Astrocyte (in vitro differentiated cells and primary cell): ENCODE results near the gene YWHAB. TPM values are rescaled to one million over a fixed set of nuclear protein-coding genes. Genes with fewer than 3 reads are reported as not detected.

Experiments used
- DNase-seq: peaks from one replicate; pipeline ENCODE4 v3.0.0-alpha.2; 2010; ENCODE audit warnings: low read depth
- FAIRE-seq: peaks from 2 replicates; lab custom pipeline; 2011; peaks lifted over from hg19 to GRCh38; lab: Jason Lieb, UNC
- H2AFZ ChIP-seq: 2 replicates; pipeline ENCODE4 v1.6.0; 2012; ENCODE audit warnings: low read depth, low read length, inconsistent platforms
- H3K27ac ChIP-seq: 2 replicates; pipeline ENCODE4 v1.5.1; 2011; ENCODE audit warnings: low read depth, low read length, inconsistent platforms
- H3K27me3 ChIP-seq: 2 replicates; pipeline ENCODE4 v1.6.0; 2011; ENCODE audit warnings: low read length, inconsistent platforms; ENCODE audit not compliant: insufficient read depth
- H3K36me3 ChIP-seq: 2 replicates; pipeline ENCODE4 v1.5.1; 2011; ENCODE audit warnings: low read length, inconsistent platforms; ENCODE audit not compliant: insufficient read depth
- H3K4me1 ChIP-seq: 2 replicates; pipeline ENCODE4 v1.5.1; 2011; ENCODE audit warnings: low read length, inconsistent platforms; ENCODE audit not compliant: insufficient read depth
- H3K4me2 ChIP-seq: 2 replicates; pipeline ENCODE4 v1.6.0; 2012; ENCODE audit warnings: low read length, inconsistent platforms
- H3K4me3 ChIP-seq: 2 replicates; pipeline ENCODE4 v1.5.1; 2011; ENCODE audit warnings: low read depth, mild to moderate bottlenecking, low read length, inconsistent platforms; ENCODE audit not compliant: insufficient read depth
- H3K79me2 ChIP-seq: 2 replicates; pipeline ENCODE4 v1.6.0; 2012; ENCODE audit warnings: mild to moderate bottlenecking, low read length, inconsistent platforms; ENCODE audit not compliant: insufficient read depth
- H3K9ac ChIP-seq: 2 replicates; pipeline ENCODE4 v1.6.0; 2012; ENCODE audit warnings: mild to moderate bottlenecking, low read length, inconsistent platforms
- H3K9me3 ChIP-seq: 2 replicates; pipeline ENCODE4 v1.5.1; 2012; ENCODE audit warnings: low read depth, mild to moderate bottlenecking, low read length, inconsistent platforms; ENCODE audit not compliant: insufficient read depth
- H4K20me1 ChIP-seq: 2 replicates; pipeline ENCODE4 v1.6.0; 2012; ENCODE audit warnings: low read length, inconsistent platforms; ENCODE audit not compliant: insufficient read depth
- H3K27ac Mint-ChIP-seq: one replicate; pipeline ENCODE4 v1.8.0; 2021; ENCODE audit warnings: mild to moderate bottlenecking, mixed read lengths; ENCODE audit not compliant: unreplicated experiment
- H3K27me3 Mint-ChIP-seq: one replicate; pipeline ENCODE4 v1.8.0; 2021; ENCODE audit warnings: low read depth, mixed read lengths; ENCODE audit not compliant: unreplicated experiment
- H3K36me3 Mint-ChIP-seq: one replicate; pipeline ENCODE4 v1.8.0; 2021; ENCODE audit warnings: low read depth, mixed read lengths; ENCODE audit not compliant: unreplicated experiment
- H3K4me1 Mint-ChIP-seq: one replicate; pipeline ENCODE4 v1.8.0; 2021; ENCODE audit warnings: low read depth, mixed read lengths; ENCODE audit not compliant: unreplicated experiment
- H3K4me3 Mint-ChIP-seq: one replicate; pipeline ENCODE4 v1.8.0; 2021; ENCODE audit warnings: mild to moderate bottlenecking, moderate library complexity, mixed read lengths; ENCODE audit not compliant: unreplicated experiment
- H3K9me3 Mint-ChIP-seq: one replicate; pipeline ENCODE4 v1.8.0; 2021; ENCODE audit warnings: mild to moderate bottlenecking, mixed read lengths; ENCODE audit not compliant: unreplicated experiment
- EZH2 ChIP-seq: IDR thresholded peaks from 2 replicates; pipeline ENCODE4 v1.6.1; 2012; ENCODE audit warnings: mild to moderate bottlenecking, low read length, inconsistent platforms; ENCODE audit not compliant: insufficient read depth
- total RNA-seq: library from RNA; stranded (reverse); gene quantifications from 2 replicates; pipeline ENCODE4 v1.2.1, GENCODE V29; 2021
- TF ChIP-seq, protein P1 (sequence below): IDR thresholded peaks from 2 replicates; pipeline ENCODE4 v1.5.1; 2011; ENCODE audit warnings: low read depth, mild to moderate bottlenecking, inconsistent platforms, low read length, moderate library complexity; ENCODE audit not compliant: insufficient read depth

The YWHAB gene
- total RNA-seq, 1 donor from 2014 or later: 236 TPM

DNA sequence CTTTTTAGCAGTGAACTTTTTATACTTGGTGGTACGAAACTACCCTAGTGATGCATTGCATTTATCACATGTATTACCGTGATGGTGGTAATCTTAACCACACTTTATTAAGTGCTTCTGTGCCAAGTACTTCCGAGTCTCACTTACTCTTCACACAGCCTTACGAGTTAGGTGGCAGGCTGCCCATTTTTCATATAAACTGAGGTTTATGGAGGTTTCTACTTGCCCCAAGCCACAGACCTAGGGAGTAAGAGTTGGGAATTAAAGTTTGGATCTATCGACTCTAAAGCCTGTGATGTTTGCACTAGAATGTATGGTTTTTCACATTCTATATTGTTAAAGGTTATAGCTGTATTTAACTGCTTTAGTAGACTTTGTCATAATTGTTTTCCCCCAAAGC lies 18.9 kb downstream of the YWHAB start:
- Histone ChIP-seq H3K27me3 (no peaks in the 10 kb centered on the region), H3K4me1 (peaks cover 10% of the 10 kb centered on the region), H3K9ac (no peak overlapping the region), H3K36me3 (peaks cover 55% of the 10 kb centered on the region), H3K4me2 (no peak overlapping the region), H3K4me3 (no peak overlapping the region), H3K27ac (no peak overlapping the region), H4K20me1 (peaks cover 85% of the 10 kb centered on the region), H2AFZ (no peak overlapping the region), H3K79me2 (peaks cover 50% of the 10 kb centered on the region), H3K9me3 (no peaks in the 10 kb centered on the region)
- no peak overlapping the region for H3K27ac Mint-ChIP-seq
- H3K4me3 Mint-ChIP-seq: no peak overlapping the region
- no peaks in the 10 kb centered on the region for H3K27me3 Mint-ChIP-seq
- peaks cover 17% of the 10 kb centered on the region for H3K4me1 Mint-ChIP-seq
- peaks cover 6% of the 10 kb centered on the region for H3K36me3 Mint-ChIP-seq
- TF ChIP-seq, protein P1, sequence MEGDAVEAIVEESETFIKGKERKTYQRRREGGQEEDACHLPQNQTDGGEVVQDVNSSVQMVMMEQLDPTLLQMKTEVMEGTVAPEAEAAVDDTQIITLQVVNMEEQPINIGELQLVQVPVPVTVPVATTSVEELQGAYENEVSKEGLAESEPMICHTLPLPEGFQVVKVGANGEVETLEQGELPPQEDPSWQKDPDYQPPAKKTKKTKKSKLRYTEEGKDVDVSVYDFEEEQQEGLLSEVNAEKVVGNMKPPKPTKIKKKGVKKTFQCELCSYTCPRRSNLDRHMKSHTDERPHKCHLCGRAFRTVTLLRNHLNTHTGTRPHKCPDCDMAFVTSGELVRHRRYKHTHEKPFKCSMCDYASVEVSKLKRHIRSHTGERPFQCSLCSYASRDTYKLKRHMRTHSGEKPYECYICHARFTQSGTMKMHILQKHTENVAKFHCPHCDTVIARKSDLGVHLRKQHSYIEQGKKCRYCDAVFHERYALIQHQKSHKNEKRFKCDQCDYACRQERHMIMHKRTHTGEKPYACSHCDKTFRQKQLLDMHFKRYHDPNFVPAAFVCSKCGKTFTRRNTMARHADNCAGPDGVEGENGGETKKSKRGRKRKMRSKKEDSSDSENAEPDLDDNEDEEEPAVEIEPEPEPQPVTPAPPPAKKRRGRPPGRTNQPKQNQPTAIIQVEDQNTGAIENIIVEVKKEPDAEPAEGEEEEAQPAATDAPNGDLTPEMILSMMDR: no peak
- TF ChIP-seq EZH2: no peak
- H3K9me3 Mint-ChIP-seq: no peaks in the 10 kb centered on the region
- DNase-seq (no peak), FAIRE-seq (no peak)

DNA sequence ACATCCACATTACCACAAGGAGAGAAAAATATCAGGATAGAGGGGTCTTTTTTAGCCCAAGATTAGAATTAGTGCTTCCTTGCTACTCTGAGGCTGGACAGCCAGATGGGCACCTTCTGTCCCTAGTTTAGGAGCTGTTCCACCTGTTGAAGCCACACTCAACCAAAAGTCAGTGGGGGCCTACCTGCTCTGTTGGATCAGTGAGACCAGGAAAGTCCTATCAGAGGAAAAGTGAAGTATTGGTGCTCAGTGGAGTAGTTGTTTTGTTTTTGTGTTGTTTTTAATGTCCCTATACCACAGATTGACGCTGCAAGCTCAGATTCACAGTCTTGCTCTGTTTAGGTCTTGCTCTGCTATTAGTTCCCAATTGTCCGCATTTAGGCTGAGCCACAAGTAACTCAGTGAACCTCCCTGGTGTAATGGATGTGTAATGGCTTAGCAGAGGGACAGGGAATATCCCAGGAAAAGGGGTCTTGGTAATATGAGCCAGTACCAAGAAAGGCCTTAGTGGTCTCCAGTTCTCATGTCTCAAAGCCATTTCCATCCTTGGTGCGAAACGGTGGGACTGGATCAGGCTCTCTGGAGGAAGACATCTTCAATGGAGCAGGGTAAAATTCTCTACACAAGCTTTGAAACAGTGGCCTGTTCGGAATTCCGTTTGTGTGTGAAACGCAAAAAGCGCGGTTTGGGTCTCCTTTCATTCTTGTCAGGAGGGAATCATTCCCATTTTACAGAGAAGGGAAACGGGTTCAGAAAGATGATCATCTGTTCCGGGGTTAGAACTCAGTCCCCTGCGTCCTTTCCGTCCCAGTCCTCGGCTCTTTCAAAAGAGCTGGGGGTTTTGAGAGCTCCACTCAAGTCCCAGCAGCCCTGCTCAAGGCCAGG lies 23.7 kb downstream of the YWHAB start:
- Mint-ChIP-seq H3K4me3 (peak overlapping the region; percentile 73), H3K27ac (no peak overlapping the region), H3K36me3 (peaks cover 9% of the 10 kb centered on the region), H3K4me1 (peaks cover 6% of the 10 kb centered on the region), H3K9me3 (no peaks in the 10 kb centered on the region), H3K27me3 (no peaks in the 10 kb centered on the region)
- Histone ChIP-seq H4K20me1 (peaks cover 44% of the 10 kb centered on the region), H3K4me2 (peak overlapping the region; percentile 95), H3K36me3 (peaks cover 43% of the 10 kb centered on the region), H3K4me3 (peak overlapping the region; percentile 67), H2AFZ (no peak overlapping the region), H3K27me3 (no peaks in the 10 kb centered on the region), H3K79me2 (peaks cover 8% of the 10 kb centered on the region), H3K9ac (peak overlapping the region; percentile 78), H3K9me3 (no peaks in the 10 kb centered on the region), H3K27ac (no peak overlapping the region), H3K4me1 (peaks cover 3% of the 10 kb centered on the region)
- FAIRE-seq: no peak
- no peak for DNase-seq
- TF ChIP-seq, protein P1: no peak
- no peak for TF ChIP-seq EZH2
